ENCODE measurements around the gene SORBS1. TPM values are rescaled to one million over a fixed set of nuclear protein-coding genes. Genes with fewer than 3 reads are reported as not detected.

SORBS1 gene
- total RNA-seq, 1 experiment from 2014 or later = 39.9 TPM

DNA sequence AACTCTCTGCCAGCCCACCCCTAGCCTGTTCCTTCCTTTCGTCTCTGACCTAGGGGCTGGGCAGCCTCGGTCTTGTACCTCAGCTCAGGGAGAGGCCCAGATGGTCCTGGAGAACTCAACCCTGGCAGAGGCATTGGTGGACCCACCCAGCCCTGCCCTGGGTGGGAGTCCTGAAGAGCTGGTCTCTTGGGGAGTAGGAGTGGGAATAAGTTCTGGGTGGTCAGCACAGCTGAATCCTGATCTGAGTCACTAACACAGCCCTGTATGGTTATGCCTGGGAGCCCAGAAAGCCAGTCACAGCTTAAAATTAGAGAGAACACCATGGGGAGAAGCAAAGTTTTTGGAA, 84.0 kb downstream of the SORBS1 start:
- ChIA-PET CTCF (interaction anchor here (0.8 to 3.7 kb wide), 8 partner anchors 10 to 217 kb away, joined by 3 to 21 read pairs (median 10); partner anchors contain the start of gene TCTN3), POLR2A (interaction anchor here (0.8 kb wide), 1 partner anchor 19 kb away, joined by 3 read pairs; no protein-coding TSS in a partner anchor)
- no peak for DNase-seq (ENCODE audit: low spot score)
- Mint-ChIP-seq H3K27ac (peak overlapping the region; percentile 98), H3K36me3 (no peaks in the 10 kb centered on the region), H3K4me3 (peak overlapping the region; percentile 39; the same call in 1 of the 2 replicates), H3K4me1 (peaks cover 74% of the 10 kb centered on the region), H3K27me3 (ENCODE audit: low read depth) (no peaks in the 10 kb centered on the region), H3K9me3 (no peaks in the 10 kb centered on the region)
- peak; percentile 46 for ATAC-seq
- TF ChIP-seq ZNF396 (CRISPR knock-in tag; IDR thresholded peaks at IDR 0.05; ENCODE audit: borderline replicate concordance) (no peak), NFYB (CRISPR knock-in tag; conservative IDR thresholded peaks at IDR 0.05; ENCODE audit: low read depth) (no peak), TEAD4 (CRISPR knock-in tag; IDR thresholded peaks at IDR 0.05) (no peak), ZNF317 (CRISPR knock-in tag; IDR thresholded peaks at IDR 0.05; ENCODE audit: borderline replicate concordance, low read depth) (no peak), ZNF423 (CRISPR knock-in tag; IDR thresholded peaks at IDR 0.05) (no peak), CBFB (CRISPR knock-in tag; IDR thresholded peaks at IDR 0.05; ENCODE audit: low read depth) (no peak), ZNF671 (CRISPR knock-in tag; IDR thresholded peaks at IDR 0.05) (no peak), SMAD3 (CRISPR knock-in tag; IDR thresholded peaks at IDR 0.05; ENCODE audit: borderline replicate concordance) (no peak), RELA (CRISPR knock-in tag; IDR thresholded peaks at IDR 0.05; ENCODE audit: borderline replicate concordance) (no peak)
- TF ChIP-seq, protein P1, sequence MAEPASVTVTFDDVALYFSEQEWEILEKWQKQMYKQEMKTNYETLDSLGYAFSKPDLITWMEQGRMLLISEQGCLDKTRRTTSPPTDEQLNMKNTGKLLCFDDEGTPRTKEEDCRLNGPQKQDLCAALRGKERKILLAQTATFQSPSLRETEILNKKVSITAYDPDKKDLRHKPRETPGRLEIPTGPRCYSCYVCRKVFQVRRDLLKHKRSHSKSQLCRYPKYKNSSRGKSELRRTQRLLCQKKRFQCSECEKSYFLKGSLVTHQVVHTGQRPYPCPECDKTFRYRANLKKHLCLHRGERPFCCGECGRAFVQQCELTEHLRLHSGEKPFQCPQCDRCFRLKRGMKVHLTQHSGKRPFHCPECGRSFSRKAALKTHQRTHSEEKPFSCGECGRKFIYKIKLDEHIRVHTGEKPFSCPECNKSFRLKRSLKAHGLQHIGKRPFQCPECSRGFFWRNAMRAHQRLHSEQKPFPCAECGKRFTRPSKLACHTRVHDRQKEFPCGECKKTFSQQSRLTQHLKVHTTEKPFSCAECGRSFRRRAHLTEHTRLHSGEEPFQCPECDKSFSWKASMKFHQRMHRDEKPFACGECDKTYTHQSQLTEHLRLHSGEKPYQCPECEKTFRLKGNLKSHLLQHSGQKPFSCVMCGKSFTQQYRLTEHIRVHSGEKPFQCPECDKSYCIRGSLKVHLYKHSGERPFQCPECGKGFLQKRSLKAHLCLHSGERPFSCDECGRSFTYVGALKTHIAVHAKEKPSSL (CRISPR knock-in tag; conservative IDR thresholded peaks at IDR 0.05) = no peak
- TF ChIP-seq, protein P2, sequence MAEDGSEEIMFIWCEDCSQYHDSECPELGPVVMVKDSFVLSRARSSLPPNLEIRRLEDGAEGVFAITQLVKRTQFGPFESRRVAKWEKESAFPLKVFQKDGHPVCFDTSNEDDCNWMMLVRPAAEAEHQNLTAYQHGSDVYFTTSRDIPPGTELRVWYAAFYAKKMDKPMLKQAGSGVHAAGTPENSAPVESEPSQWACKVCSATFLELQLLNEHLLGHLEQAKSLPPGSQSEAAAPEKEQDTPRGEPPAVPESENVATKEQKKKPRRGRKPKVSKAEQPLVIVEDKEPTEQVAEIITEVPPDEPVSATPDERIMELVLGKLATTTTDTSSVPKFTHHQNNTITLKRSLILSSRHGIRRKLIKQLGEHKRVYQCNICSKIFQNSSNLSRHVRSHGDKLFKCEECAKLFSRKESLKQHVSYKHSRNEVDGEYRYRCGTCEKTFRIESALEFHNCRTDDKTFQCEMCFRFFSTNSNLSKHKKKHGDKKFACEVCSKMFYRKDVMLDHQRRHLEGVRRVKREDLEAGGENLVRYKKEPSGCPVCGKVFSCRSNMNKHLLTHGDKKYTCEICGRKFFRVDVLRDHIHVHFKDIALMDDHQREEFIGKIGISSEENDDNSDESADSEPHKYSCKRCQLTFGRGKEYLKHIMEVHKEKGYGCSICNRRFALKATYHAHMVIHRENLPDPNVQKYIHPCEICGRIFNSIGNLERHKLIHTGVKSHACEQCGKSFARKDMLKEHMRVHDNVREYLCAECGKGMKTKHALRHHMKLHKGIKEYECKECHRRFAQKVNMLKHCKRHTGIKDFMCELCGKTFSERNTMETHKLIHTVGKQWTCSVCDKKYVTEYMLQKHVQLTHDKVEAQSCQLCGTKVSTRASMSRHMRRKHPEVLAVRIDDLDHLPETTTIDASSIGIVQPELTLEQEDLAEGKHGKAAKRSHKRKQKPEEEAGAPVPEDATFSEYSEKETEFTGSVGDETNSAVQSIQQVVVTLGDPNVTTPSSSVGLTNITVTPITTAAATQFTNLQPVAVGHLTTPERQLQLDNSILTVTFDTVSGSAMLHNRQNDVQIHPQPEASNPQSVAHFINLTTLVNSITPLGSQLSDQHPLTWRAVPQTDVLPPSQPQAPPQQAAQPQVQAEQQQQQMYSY (CRISPR knock-in tag; IDR thresholded peaks at IDR 0.05) = no peak
- TF ChIP-seq, protein P3, sequence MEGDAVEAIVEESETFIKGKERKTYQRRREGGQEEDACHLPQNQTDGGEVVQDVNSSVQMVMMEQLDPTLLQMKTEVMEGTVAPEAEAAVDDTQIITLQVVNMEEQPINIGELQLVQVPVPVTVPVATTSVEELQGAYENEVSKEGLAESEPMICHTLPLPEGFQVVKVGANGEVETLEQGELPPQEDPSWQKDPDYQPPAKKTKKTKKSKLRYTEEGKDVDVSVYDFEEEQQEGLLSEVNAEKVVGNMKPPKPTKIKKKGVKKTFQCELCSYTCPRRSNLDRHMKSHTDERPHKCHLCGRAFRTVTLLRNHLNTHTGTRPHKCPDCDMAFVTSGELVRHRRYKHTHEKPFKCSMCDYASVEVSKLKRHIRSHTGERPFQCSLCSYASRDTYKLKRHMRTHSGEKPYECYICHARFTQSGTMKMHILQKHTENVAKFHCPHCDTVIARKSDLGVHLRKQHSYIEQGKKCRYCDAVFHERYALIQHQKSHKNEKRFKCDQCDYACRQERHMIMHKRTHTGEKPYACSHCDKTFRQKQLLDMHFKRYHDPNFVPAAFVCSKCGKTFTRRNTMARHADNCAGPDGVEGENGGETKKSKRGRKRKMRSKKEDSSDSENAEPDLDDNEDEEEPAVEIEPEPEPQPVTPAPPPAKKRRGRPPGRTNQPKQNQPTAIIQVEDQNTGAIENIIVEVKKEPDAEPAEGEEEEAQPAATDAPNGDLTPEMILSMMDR (IDR thresholded peaks at IDR 0.05) = no peak
- TF ChIP-seq, protein P4, sequence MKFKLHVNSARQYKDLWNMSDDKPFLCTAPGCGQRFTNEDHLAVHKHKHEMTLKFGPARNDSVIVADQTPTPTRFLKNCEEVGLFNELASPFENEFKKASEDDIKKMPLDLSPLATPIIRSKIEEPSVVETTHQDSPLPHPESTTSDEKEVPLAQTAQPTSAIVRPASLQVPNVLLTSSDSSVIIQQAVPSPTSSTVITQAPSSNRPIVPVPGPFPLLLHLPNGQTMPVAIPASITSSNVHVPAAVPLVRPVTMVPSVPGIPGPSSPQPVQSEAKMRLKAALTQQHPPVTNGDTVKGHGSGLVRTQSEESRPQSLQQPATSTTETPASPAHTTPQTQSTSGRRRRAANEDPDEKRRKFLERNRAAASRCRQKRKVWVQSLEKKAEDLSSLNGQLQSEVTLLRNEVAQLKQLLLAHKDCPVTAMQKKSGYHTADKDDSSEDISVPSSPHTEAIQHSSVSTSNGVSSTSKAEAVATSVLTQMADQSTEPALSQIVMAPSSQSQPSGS (CRISPR knock-in tag; IDR thresholded peaks at IDR 0.05; ENCODE audit: borderline replicate concordance, low read depth) = no peak
- TF ChIP-seq, protein P5, sequence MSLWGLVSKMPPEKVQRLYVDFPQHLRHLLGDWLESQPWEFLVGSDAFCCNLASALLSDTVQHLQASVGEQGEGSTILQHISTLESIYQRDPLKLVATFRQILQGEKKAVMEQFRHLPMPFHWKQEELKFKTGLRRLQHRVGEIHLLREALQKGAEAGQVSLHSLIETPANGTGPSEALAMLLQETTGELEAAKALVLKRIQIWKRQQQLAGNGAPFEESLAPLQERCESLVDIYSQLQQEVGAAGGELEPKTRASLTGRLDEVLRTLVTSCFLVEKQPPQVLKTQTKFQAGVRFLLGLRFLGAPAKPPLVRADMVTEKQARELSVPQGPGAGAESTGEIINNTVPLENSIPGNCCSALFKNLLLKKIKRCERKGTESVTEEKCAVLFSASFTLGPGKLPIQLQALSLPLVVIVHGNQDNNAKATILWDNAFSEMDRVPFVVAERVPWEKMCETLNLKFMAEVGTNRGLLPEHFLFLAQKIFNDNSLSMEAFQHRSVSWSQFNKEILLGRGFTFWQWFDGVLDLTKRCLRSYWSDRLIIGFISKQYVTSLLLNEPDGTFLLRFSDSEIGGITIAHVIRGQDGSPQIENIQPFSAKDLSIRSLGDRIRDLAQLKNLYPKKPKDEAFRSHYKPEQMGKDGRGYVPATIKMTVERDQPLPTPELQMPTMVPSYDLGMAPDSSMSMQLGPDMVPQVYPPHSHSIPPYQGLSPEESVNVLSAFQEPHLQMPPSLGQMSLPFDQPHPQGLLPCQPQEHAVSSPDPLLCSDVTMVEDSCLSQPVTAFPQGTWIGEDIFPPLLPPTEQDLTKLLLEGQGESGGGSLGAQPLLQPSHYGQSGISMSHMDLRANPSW (CRISPR knock-in tag; conservative IDR thresholded peaks at IDR 0.05; ENCODE audit: low read depth) = no peak
- TF ChIP-seq, protein P6, sequence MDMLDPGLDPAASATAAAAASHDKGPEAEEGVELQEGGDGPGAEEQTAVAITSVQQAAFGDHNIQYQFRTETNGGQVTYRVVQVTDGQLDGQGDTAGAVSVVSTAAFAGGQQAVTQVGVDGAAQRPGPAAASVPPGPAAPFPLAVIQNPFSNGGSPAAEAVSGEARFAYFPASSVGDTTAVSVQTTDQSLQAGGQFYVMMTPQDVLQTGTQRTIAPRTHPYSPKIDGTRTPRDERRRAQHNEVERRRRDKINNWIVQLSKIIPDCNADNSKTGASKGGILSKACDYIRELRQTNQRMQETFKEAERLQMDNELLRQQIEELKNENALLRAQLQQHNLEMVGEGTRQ (CRISPR knock-in tag; IDR thresholded peaks at IDR 0.05) = no peak
- TF ChIP-seq, protein P7, sequence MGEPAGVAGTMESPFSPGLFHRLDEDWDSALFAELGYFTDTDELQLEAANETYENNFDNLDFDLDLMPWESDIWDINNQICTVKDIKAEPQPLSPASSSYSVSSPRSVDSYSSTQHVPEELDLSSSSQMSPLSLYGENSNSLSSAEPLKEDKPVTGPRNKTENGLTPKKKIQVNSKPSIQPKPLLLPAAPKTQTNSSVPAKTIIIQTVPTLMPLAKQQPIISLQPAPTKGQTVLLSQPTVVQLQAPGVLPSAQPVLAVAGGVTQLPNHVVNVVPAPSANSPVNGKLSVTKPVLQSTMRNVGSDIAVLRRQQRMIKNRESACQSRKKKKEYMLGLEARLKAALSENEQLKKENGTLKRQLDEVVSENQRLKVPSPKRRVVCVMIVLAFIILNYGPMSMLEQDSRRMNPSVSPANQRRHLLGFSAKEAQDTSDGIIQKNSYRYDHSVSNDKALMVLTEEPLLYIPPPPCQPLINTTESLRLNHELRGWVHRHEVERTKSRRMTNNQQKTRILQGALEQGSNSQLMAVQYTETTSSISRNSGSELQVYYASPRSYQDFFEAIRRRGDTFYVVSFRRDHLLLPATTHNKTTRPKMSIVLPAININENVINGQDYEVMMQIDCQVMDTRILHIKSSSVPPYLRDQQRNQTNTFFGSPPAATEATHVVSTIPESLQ (CRISPR knock-in tag; IDR thresholded peaks at IDR 0.05) = no peak
- TF ChIP-seq, protein P8, sequence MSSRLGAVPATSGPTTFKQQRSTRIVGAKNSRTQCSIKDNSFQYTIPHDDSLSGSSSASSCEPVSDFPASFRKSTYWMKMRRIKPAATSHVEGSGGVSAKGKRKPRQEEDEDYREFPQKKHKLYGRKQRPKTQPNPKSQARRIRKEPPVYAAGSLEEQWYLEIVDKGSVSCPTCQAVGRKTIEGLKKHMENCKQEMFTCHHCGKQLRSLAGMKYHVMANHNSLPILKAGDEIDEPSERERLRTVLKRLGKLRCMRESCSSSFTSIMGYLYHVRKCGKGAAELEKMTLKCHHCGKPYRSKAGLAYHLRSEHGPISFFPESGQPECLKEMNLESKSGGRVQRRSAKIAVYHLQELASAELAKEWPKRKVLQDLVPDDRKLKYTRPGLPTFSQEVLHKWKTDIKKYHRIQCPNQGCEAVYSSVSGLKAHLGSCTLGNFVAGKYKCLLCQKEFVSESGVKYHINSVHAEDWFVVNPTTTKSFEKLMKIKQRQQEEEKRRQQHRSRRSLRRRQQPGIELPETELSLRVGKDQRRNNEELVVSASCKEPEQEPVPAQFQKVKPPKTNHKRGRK (CRISPR knock-in tag; IDR thresholded peaks at IDR 0.05; ENCODE audit: borderline replicate concordance) = no peak

Data from WTC11 (cell line).